RWPE1 (cell line): Measurements from ENCODE around the gene AK5.

Experiments
- CTCF ChIA-PET: fragments of 350-600 bp; sonication (Branson Sonifier 250); formaldehyde crosslinking; extraction: SDS; loops from one replicate; lab custom pipeline; 2021; lab: Yijun Ruan, JAX
- POLR2A ChIA-PET: fragments of 400-600 bp; formaldehyde crosslinking; extraction: SDS; loops from one replicate; lab custom pipeline; 2020; ENCODE audit warnings: antibody characterized with exemption; ENCODE audit not compliant: low non-redundant PET; lab: Yijun Ruan, JAX
- DNase-seq: peaks from one replicate; pipeline ENCODE4 v3.0.0; 2012; ENCODE audit warnings: low spot score
- H3K27ac ChIP-seq: fragments of 450-650 bp; 2 replicates; pipeline ENCODE4 v1.5.1; 2017
- TF ChIP-seq, protein P1 (sequence below): fragments of 450-650 bp; conservative IDR thresholded peaks from 2 replicates; pipeline ENCODE4 v1.5.1; 2017; ENCODE audit warnings: low read depth, mild to moderate bottlenecking

The AK5 gene

DNA sequence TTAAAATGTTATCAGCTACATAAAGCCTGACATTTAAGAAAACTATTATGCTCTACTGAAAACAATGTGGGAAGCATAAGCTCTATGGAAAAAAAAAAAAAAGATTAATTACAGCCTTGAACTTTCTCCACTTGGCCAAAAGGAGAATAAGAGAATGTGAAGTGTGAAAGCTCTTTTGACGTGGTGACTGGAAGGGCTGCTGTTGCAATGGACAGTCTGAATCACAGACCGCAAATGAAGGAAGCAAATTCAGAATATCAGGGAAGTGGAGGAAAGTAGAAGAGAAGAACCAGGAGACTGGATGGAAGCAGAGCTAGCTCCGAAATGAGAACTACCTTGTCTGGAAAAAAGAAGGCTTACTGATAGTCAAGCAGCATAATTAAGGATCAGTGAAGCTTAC is 106.8 kb downstream of the AK5 start:
- no peak for DNase-seq
- ChIA-PET CTCF (no interaction called here), POLR2A (no interaction called here)
- TF ChIP-seq, protein P1, sequence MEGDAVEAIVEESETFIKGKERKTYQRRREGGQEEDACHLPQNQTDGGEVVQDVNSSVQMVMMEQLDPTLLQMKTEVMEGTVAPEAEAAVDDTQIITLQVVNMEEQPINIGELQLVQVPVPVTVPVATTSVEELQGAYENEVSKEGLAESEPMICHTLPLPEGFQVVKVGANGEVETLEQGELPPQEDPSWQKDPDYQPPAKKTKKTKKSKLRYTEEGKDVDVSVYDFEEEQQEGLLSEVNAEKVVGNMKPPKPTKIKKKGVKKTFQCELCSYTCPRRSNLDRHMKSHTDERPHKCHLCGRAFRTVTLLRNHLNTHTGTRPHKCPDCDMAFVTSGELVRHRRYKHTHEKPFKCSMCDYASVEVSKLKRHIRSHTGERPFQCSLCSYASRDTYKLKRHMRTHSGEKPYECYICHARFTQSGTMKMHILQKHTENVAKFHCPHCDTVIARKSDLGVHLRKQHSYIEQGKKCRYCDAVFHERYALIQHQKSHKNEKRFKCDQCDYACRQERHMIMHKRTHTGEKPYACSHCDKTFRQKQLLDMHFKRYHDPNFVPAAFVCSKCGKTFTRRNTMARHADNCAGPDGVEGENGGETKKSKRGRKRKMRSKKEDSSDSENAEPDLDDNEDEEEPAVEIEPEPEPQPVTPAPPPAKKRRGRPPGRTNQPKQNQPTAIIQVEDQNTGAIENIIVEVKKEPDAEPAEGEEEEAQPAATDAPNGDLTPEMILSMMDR: no peak
- H3K27ac ChIP-seq: no peak overlapping the region

DNA sequence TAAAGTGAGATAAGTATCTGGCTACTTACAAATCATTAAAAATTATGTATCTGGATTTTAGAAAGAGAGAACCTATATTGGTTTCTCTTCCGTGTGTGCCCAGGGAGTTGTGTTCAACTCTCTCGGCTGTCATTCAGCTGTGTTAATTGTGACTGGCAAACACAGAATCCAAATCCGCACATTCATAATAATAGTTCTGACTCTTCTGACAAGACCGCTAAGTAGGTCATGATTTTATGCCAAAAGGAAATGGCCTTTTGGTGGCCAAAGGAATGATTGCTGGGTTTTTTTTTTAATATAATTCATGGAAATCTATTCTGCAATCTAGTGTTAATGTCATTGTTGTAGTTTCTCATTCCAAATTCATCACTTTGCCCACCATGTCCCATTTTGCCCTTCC is 110.7 kb downstream of the AK5 start:
- DNase-seq: no peak
- POLR2A ChIA-PET: no interaction called here

DNA sequence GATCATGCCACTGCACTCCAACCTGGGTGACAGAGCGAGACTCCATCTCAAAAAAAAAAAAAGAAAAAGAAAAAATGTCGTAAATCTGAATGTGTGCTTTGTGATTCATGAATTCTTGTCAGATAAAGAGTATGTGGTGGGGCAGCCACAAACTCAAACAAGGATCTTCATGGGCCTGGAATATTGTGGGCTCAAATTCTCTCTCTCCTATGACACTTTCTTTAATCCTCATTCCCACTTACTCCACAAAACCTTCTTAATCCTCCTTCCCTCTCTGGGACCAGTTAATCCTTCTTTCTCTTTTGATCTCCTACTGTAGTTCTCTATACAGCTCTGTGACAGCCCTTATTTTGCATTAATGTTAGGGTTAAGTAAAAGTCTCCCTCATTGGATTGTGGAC is 112.3 kb downstream of the AK5 start:
- TF ChIP-seq, protein P1: no peak
- H3K27ac ChIP-seq: no peak overlapping the region
- DNase-seq: no peak
- POLR2A ChIA-PET: no interaction called here
- CTCF ChIA-PET: no interaction called here

More for the DNA sequence above, 110.7 kb downstream of the AK5 start:
- CTCF ChIA-PET: no interaction called here
- TF ChIP-seq, protein P1: no peak
- no peak overlapping the region for H3K27ac ChIP-seq

DNA sequence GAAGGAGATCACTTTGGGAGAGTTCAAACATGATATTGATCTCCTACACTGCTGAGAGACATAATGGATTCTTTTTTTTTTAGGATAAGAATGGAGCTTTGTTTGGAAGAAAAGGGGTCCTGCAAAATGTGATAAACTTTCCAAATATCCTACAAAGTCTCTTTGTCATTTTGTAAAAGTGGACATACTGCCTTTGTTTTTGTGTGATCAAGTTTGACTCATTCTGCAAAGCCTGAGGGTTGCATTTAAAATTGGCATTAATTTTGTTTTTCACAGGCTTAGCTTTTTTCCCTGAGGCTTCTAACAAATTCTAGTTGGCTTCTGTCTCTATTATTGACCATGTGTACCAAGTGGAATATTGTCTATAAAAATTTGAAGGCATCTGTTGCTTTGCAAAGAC is 113.2 kb downstream of the AK5 start:
- H3K27ac ChIP-seq: no peak overlapping the region
- POLR2A ChIA-PET: no interaction called here
- TF ChIP-seq, protein P1: no peak
- CTCF ChIA-PET: no interaction called here
- no peak for DNase-seq

DNA sequence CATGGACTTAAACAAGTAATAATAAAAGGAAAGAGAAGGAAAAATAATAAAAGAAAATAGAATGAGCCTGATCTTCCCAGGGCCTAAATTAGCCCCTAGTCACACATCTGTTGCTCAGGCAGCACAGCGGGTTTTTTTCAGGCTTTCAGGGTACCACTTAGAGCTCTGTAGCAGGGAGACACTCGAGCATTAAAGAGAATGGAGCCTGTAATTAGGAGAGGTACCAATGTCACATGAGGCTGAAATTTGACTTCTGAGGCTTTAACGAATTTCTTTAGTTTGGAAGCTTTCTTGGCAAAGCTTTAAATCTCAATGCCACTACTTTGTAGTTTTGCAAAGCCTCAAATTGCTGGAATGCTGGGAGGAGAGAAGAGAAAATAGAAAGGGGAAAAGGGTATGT is 116.3 kb downstream of the AK5 start:
- no peak overlapping the region for H3K27ac ChIP-seq
- CTCF ChIA-PET: no interaction called here
- TF ChIP-seq, protein P1: no peak
- POLR2A ChIA-PET: no interaction called here
- no peak for DNase-seq

DNA sequence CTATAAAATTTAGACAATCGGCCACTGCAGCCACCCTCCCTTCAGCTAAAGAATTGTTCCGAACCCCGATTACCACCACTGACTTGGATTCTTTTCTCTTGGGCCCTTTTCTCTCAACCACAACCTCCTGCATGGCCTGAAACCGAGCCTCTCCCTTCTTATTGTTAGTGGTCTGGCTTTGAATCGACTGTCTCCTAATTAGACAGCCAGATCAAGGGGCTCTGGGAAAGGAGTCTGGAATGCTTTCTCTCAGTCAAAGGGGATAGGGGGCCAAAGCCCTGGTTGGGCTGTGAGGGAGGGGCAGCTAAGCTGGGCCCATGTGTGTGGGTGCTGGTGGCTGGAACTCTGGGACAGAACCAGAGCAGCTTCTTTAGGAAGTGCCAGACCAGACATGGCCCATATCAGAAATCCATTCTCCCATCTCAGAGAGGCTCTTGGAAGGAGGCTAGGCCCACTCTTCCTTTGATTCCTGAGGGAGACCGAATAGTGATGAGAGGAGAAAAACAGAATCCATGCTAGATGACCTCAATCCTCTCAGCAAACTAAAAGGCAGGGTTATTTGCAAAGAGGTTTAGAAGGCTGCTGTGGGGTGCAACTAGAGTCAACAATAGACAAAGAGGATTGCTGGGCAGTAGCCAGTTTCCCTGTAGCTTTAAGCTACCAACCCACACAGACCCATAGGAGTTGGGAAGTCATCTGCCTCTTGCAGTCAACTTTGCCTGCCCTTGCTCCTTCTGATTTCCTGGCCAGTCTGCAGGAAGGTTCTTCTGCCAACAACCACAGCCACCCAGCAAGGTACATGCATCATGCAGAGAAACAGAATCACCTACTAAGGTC is 117.6 kb downstream of the AK5 start:
- ChIA-PET CTCF (interaction anchor here (0.6 to 1.1 kb wide), 2 partner anchors 15 to 1202 kb away, joined by 3 read pairs; no protein-coding TSS in a partner anchor), POLR2A (no interaction called here)
- no peak overlapping the region for H3K27ac ChIP-seq
- no peak for DNase-seq
- TF ChIP-seq, protein P1: no peak
